ENCODE measurements around the gene DARS1. TPM values are rescaled to one million over a fixed set of nuclear protein-coding genes. Genes with fewer than 3 reads are reported as not detected.

The DARS1 gene
- total RNA-seq, 4 donors from 2014 or later = 58.7 to 73.6 (median 65.7) TPM

GRCh38 chr2:136020831-136021230 lies 35.4 kb upstream of the DARS1 start:
- intact Hi-C loops (cut with DNase I; ENCODE audit: low total_unique reads) = no loop called here
- 89 to 92% methylated on average over 2 of the region's 2 CpGs for WGBS, 2 donors
- no peak for DNase-seq (ENCODE audit: low spot score in 2 of 2)
- no peak overlapping the region for H3K4me3 ChIP-seq (ENCODE audit: low read depth, poor library complexity, severe bottlenecking)
- no peak for TF ChIP-seq POLR2A (IDR thresholded peaks at IDR 0.05)
- TF ChIP-seq, protein P1, sequence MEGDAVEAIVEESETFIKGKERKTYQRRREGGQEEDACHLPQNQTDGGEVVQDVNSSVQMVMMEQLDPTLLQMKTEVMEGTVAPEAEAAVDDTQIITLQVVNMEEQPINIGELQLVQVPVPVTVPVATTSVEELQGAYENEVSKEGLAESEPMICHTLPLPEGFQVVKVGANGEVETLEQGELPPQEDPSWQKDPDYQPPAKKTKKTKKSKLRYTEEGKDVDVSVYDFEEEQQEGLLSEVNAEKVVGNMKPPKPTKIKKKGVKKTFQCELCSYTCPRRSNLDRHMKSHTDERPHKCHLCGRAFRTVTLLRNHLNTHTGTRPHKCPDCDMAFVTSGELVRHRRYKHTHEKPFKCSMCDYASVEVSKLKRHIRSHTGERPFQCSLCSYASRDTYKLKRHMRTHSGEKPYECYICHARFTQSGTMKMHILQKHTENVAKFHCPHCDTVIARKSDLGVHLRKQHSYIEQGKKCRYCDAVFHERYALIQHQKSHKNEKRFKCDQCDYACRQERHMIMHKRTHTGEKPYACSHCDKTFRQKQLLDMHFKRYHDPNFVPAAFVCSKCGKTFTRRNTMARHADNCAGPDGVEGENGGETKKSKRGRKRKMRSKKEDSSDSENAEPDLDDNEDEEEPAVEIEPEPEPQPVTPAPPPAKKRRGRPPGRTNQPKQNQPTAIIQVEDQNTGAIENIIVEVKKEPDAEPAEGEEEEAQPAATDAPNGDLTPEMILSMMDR (IDR thresholded peaks at IDR 0.05) = no peak

DNA sequence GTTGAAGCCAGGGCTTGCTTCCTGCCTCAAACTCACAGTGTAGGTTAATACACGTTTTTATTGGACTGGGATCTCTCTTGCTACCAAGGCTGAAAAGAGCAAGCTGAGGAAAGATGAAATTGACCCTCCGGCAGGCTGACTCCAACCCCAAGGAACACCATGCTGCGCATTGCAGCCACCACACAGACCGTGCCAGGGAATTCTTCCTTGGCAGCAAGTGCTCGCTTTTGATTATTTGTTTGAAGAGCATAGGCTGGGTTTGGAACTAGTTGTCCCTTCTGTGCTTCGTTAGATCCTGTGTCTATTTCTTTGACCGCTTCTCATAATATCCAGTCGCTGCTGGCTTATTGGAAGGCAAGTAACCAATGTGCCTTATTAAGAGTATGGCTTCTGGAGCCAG lies 34.4 kb upstream of the DARS1 start:
- TF ChIP-seq, protein P1 (IDR thresholded peaks at IDR 0.05) = no peak
- TF ChIP-seq POLR2A (IDR thresholded peaks at IDR 0.05) = no peak
- H3K4me3 ChIP-seq (ENCODE audit: low read depth, poor library complexity, severe bottlenecking) = no peak overlapping the region
- intact Hi-C loops (cut with DNase I; ENCODE audit: low total_unique reads) = no loop called here
- DNase-seq (ENCODE audit: low spot score in 2 of 2) = no peak
- WGBS, 2 donors = 76 to 82% methylated on average over 8 of the region's 8 CpGs

DNA sequence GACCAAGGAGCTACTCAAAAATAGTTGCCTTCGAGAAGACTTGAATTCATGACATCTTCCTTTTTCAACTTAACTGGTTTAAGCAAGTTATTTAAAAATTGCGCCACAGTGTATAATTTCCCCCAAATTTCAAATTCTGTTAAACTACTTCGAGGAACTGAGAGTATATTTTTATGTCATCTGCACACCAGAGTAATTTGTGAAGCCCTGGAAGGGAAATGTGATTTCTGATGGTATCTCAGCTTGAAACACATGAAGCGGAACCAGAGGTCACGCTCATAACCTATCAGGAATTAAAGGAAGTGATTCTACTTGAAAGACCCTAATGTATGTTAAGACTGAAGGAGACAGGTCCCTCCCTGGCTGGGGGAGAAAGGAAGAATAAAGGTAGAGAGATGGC lies 33.9 kb upstream of the DARS1 start:
- TF ChIP-seq, protein P1 (IDR thresholded peaks at IDR 0.05) = no peak
- TF ChIP-seq POLR2A (IDR thresholded peaks at IDR 0.05) = no peak
- no peak for DNase-seq (ENCODE audit: low spot score in 2 of 2)
- H3K4me3 ChIP-seq (ENCODE audit: low read depth, poor library complexity, severe bottlenecking) = no peak overlapping the region
- intact Hi-C loops (cut with DNase I; ENCODE audit: low total_unique reads) = no loop called here
- WGBS, 2 donors = 76 to 77% methylated on average over 5 of the region's 5 CpGs

DNA sequence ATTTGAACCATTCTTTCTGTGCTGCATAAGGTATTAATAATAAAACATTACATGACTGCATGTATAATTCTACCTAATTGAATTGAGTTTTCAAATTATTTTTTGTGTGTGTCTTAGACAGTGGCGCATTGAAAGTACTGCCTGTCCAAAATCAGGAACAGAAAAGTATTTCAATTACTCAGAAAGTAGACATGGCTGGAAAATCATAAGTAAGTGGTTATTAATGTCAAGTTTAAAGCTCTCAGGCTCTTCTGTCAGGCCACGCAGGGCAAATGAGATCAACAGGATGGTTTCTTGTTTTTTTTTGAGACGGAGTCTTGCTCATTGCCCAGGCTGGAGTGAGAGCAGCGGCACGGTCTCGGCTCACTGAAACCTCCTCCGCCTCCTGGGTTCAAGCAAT lies 32.4 kb upstream of the DARS1 start:
- intact Hi-C loops (cut with DNase I; ENCODE audit: low total_unique reads) = no loop called here
- H3K4me3 ChIP-seq (ENCODE audit: low read depth, poor library complexity, severe bottlenecking) = no peak overlapping the region
- no peak for TF ChIP-seq POLR2A (IDR thresholded peaks at IDR 0.05)
- TF ChIP-seq, protein P1 (IDR thresholded peaks at IDR 0.05) = no peak
- DNase-seq (ENCODE audit: low spot score in 2 of 2) = no peak
- 92 to 97% methylated on average over 7 of the region's 7 CpGs for WGBS, 2 donors

GRCh38 chr2:136016836-136017235 lies 31.4 kb upstream of the DARS1 start:
- H3K4me3 ChIP-seq (ENCODE audit: low read depth, poor library complexity, severe bottlenecking) = no peak overlapping the region
- no peak for DNase-seq (ENCODE audit: low spot score in 2 of 2)
- 74 to 78% methylated on average over 3 of the region's 3 CpGs for WGBS, 2 donors
- no peak for TF ChIP-seq POLR2A (IDR thresholded peaks at IDR 0.05)
- TF ChIP-seq, protein P1 (IDR thresholded peaks at IDR 0.05) = no peak
- intact Hi-C loops (cut with DNase I; ENCODE audit: low total_unique reads) = no loop called here

DNA sequence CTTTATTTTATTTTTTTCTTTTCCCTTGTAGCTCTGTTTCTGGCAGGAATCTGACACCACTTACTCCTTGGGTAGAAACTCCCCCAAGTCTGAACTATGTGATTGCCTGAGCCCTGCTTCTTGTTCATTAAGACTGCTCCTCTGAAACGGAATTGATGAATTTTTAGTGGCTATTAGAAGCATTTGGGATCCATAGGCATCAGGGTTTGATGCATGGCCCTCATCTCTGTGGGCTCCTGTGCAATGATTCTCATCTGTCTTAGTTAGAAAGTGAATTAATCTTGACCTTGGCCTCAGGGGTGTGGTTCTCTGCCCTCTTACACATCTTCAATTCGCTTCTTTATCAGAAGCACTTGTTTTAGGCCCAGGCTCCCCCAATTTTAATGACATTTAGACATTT lies 31.0 kb upstream of the DARS1 start:
- DNase-seq (ENCODE audit: low spot score in 2 of 2) = no peak
- intact Hi-C loops (cut with DNase I; ENCODE audit: low total_unique reads) = no loop called here
- no peak overlapping the region for H3K4me3 ChIP-seq (ENCODE audit: low read depth, poor library complexity, severe bottlenecking)
- TF ChIP-seq, protein P1 (IDR thresholded peaks at IDR 0.05) = no peak
- no peak for TF ChIP-seq POLR2A (IDR thresholded peaks at IDR 0.05)
- WGBS, 2 donors = 74 to 82% methylated on average over 2 of the region's 2 CpGs
